Liver (tissue), 3 donors: ENCODE results near the gene DACH1.
A peak's percentile ranks its signal among the peaks of the same experiment; 100 is the strongest.

Experiments used
- EGR1 ChIP-seq, 2 donors: IDR thresholded peaks; 2 replicates each; pipeline ENCODE4 v1.6.1; 2016 to 2018; ENCODE audit warnings: antibody characterized with exemption in 2 of 2, low read depth in 2 of 2
- FOXA1 ChIP-seq: IDR thresholded peaks from 2 replicates; pipeline ENCODE4 v1.6.1; 2016; ENCODE audit warnings: antibody characterized with exemption
- JUND ChIP-seq, 2 donors: IDR thresholded peaks; 2 replicates each; pipeline ENCODE4 v1.6.1; 2016; ENCODE audit warnings: antibody characterized with exemption in 2 of 2
- RAD21 ChIP-seq, 2 donors: IDR thresholded peaks; 2 replicates each; pipeline ENCODE4 v1.6.1; 2016; ENCODE audit warnings: antibody characterized with exemption in 2 of 2, mild to moderate bottlenecking in 2 of 2
- RXRA ChIP-seq, 2 donors: IDR thresholded peaks; 2 replicates each; pipeline ENCODE4 v1.6.1; 2017 to 2018; ENCODE audit warnings: antibody characterized with exemption in 2 of 2, mild to moderate bottlenecking in 1 of 2
- TAF1 ChIP-seq: conservative IDR thresholded peaks from 2 replicates; pipeline ENCODE4 v1.6.1; 2016; ENCODE audit warnings: antibody characterized with exemption, mild to moderate bottlenecking
- YY1 ChIP-seq: IDR thresholded peaks from 2 replicates; pipeline ENCODE4 v1.6.1; 2016; ENCODE audit warnings: antibody characterized with exemption, mild to moderate bottlenecking
- TF ChIP-seq, protein P1 (sequence below): fragments of 150-350 bp; IDR thresholded peaks from 2 replicates; pipeline ENCODE4 v1.5.1; 2017; ENCODE audit warnings: improper control_type of control experiment, low read depth, low read length; ENCODE audit not compliant: missing input control
- donor health status: healthy.
- donor health status: healthy.

- TF ChIP-seq FOXA1 (no peak), YY1 (no peak), JUND (IDR thresholded peaks at IDR 0.05) (no peak), EGR1 (IDR thresholded peaks at IDR 0.05; ENCODE audit: low read depth in 2 of 2) (no peak), TAF1 (no peak), RAD21 (IDR thresholded peaks at IDR 0.05) (peak; percentile 81 to 83), RXRA (IDR thresholded peaks at IDR 0.05) (no peak)
- TF ChIP-seq, protein P1, sequence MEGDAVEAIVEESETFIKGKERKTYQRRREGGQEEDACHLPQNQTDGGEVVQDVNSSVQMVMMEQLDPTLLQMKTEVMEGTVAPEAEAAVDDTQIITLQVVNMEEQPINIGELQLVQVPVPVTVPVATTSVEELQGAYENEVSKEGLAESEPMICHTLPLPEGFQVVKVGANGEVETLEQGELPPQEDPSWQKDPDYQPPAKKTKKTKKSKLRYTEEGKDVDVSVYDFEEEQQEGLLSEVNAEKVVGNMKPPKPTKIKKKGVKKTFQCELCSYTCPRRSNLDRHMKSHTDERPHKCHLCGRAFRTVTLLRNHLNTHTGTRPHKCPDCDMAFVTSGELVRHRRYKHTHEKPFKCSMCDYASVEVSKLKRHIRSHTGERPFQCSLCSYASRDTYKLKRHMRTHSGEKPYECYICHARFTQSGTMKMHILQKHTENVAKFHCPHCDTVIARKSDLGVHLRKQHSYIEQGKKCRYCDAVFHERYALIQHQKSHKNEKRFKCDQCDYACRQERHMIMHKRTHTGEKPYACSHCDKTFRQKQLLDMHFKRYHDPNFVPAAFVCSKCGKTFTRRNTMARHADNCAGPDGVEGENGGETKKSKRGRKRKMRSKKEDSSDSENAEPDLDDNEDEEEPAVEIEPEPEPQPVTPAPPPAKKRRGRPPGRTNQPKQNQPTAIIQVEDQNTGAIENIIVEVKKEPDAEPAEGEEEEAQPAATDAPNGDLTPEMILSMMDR, result peak; percentile 44
Observed at GRCh38 chr13:71879129-71879535, 12.1 kb upstream of the DACH1 start.
